OCI-M1 (cell line): Measurements from ENCODE around the gene PRSS12.
"Not testable (repeated sequence)": the region's sequence is repeated elsewhere in the genome, so short reads cannot be mapped to it uniquely, and the experiment has no call there.

Experiments
- DNase-seq: peaks from one replicate; lab custom pipeline; 2025; lab: John Stamatoyannopoulos, UW

The PRSS12 gene, protein sequence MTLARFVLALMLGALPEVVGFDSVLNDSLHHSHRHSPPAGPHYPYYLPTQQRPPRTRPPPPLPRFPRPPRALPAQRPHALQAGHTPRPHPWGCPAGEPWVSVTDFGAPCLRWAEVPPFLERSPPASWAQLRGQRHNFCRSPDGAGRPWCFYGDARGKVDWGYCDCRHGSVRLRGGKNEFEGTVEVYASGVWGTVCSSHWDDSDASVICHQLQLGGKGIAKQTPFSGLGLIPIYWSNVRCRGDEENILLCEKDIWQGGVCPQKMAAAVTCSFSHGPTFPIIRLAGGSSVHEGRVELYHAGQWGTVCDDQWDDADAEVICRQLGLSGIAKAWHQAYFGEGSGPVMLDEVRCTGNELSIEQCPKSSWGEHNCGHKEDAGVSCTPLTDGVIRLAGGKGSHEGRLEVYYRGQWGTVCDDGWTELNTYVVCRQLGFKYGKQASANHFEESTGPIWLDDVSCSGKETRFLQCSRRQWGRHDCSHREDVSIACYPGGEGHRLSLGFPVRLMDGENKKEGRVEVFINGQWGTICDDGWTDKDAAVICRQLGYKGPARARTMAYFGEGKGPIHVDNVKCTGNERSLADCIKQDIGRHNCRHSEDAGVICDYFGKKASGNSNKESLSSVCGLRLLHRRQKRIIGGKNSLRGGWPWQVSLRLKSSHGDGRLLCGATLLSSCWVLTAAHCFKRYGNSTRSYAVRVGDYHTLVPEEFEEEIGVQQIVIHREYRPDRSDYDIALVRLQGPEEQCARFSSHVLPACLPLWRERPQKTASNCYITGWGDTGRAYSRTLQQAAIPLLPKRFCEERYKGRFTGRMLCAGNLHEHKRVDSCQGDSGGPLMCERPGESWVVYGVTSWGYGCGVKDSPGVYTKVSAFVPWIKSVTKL

DNA sequence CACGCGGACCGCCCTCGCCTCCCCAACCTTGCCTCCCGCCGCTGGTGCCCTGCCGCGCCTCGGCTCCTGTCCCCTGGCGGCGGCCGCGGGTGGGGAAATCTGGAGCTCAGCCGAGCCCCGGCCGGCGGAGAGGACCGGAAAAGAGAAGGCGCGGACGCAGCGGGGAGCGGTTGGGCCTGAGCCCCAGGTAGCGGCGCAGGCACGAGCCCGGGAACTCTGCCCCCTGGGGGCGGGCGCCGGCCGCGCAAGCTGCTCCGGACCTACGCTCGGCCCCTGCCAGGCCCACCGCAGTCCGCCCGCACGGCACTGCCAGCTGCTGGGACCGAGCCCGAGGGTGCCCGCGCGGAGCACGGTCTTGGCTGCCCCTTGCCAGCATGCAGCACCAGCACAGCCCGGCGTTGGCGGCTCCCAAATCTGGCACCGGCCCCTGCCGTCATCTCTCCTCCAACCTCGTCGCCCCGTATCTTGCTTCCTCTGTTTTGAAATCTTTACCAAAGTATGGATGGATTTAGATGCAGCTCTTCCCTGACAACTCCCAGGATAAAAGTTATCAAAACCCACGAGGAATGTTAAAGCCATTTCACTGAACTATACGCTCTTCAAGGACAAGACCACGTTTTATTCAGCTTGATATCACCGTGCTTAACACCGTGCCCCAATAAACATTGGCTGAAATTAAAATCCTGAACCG lies at the start of gene PRSS12:
TSS of gene PRSS12 (minus strand) at position 161 of the 691 bp plus-strand sequence. CDS start 283 bp downstream, outside the sequence.
- no peak for DNase-seq

DNA sequence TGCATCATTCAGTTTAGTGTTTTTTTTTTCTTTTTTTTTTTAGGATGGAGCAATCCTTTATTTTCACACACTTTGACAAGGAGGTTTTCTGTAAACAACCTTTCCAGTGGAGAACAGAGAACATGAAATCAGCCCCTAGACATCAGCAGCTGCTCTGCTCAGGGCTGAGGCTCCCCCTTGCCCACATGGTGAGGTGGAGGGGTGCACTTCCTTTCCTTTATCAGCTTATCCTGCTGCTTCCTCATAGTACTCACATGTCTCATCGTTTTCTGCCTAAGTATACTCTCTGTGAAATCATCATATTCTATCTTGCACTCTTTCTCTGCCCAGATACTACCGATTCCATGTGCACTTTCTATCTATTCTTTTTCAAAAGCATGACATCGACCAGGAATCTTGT lies 47.6 kb upstream of the PRSS12 start:
- DNase-seq: peak; percentile 51

DNA sequence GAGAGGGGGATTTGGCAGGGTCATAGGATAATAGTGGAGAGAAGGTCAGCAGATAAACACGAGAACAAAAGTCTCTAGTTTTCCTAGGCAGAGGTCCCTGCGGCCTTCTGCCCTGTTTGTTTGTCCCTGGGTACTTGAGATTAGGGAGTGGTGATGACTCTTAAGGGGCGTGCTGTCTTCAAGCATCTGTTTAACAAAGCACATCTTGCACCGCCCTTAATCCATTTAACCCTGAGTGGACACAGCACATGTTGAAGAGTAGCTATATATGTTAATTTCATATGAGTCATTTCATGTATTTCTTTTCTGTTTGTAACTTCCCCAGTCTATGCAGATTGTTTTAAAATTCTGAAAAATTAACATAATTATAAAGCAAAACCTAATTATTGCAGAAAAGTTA lies 47.1 kb upstream of the PRSS12 start:
- DNase-seq: peak; percentile 12

DNA sequence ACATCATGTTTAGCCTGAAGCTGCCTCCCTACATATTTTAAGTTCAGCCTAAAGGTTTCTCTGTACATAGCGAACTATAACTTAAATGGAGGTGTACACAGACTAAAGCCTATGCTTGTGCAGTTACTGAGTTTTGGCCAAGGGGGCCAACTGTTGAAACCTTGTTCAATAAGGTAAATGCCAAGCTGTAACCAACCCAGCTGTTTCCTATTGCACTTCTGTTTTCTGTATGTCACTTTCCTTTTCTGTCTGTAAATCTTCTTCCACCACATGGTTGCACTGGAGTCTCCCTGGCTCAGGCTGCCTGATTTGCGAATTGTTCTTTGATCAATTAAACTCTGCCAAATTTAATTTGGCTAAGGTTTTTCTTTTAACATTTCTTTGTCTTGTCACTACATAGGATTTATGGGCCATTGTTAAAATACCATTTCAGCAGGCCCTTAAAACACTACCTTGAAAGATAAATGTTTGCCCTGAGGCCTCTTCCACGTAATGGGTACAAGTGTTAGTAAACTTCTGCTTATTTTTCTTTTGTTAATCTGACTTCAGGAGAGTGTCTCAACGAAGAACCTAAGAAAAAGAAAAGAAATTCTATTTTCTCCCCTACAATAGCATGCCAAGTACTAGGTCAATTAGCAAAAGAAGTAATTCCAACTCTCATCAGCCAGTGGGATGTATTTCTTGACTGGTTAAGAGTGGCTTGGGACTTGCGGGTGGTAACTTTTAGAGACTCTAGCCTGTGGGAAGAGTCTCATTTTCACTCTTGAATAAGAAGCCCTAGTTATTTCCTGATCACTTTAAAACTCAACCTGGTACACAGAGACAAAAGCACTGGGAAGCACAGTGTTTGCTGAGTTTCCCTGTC lies 45.7 kb upstream of the PRSS12 start:
- DNase-seq: peak; percentile 15

DNA sequence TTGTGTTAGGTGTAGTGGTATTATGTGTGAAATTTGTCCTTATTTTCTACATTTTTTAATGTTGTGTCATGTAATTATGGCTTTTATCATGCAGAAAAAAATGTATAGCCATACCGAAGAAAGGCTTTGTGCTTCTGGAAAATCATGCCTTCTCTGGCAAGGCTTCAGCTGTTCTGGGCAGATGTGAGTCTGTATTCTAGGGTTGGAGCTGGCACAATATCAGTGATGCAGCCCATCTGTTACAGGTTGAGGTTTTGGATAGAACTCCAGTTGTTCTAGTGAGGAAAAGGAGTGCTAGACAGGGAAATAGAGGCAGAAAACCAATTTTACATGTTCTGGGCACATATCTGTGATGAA lies 44.8 kb upstream of the PRSS12 start:
- no peak for DNase-seq

DNA sequence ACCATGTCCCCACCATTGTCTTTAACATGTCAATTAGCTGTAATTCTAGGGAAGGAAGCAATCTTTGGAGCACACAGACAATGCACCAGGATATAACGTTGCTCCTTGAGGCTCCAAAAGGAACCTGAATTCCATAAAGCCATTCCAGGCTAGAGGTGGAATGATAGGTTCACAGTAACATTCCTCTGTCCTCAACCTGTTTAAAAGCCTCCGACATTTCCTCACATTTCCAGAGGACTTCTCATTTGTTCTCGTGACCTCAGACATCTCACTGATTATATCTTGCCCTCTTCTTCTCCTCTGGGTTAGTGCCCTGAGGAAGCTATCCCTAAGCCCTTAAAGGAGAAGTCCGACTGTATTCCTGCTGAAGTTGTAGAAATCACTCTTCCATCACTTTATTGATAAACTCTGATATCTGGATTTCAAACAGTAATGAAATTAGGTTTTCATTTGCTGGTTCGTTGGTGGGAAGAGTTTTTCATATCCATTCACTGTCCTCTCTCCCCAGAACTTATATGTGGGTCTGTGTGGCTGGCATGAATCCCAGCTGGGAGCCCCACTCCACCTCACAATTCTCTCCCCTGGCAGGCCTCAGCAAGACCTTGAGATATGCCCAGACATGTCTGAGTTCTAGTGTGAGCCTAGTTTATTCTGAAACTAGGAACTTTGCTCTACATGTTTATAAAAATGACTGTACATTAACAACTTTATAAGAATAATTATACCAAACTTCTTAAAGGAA lies 44.2 kb upstream of the PRSS12 start:
- no peak for DNase-seq

DNA sequence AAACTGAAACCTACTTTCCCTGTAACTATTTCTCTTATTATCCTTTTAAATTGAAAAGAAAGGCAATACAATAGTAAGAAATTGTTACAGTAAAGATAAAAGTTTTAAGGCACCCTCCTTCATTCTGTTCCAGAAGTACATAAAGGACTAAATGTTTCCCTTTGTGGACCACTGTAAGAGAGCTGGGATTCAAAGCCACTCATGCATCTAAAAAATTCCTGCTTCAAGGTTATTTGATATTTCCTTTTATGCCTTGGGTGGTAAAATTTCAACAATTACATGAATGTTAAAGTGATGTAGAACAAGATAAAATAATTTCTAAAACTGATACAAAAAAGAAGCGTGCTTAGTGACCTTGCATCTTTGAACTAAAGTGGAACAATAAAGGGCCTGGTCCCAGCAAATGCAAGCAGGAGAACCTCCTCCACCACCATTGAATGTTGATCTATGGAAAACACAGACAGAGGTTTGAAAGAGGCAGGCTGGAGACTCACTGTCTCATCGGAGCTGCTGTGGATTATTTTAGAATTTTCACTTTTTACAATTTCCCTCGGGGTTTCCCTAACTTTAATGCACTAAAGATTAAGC lies 42.3 kb upstream of the PRSS12 start:
- no peak for DNase-seq

DNA sequence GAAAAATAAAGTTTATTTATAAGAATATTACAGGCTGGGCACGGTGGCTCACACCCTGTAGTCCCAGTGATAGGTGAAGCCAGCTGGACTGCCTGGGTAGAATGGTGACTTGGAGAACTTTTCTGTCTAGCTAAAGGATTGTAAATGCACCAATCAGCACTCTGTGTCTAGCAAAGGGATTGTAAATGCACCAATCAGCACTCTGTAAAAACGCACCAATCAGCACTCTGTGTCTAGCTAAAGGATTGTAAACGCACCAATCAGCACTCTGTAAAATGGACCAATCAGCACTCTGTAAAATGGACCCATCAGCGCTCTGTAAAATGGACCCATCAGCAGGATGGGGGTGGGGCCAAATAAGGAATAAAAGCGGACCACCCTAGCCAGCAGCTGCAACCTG lies 39.7 kb upstream of the PRSS12 start:
- DNase-seq: not testable (repeated sequence)

DNA sequence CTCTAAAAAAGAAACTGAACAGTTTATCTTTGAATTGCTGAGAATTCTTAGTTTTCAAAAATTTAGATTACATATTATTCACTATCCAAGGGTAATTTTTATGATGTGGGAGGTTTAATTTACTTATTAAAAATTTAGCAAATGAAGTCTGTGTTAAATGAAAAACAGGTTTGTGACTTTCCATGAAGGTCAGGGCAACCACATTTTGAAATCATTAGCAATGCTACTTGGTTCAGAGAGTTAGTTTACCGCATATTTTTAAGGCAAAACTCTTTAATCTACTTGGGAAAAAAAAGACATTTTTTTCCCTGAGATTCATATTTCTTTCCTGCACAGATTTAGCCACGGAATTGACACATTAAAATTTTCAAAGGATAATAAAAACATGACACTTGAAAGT lies 37.3 kb upstream of the PRSS12 start:
- no peak for DNase-seq

DNA sequence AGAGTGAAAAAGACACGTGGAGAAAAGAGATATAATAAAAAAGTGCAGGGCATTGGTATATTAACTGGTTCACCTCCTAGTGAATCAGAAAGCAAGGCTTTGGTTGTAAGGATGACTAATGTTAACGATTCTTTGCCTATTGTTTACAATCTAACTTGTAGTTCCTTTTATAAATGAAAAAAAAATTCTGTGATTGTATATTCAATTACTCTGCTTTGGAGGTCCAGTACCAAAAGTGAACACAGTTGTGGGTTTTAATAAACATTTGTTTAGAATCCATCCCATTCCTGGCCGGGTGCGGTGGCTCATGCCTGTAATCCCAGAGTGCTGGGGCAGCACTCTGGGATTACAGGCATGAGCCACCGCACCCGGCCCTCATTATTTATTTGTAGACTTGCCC lies 36.9 kb upstream of the PRSS12 start:
- DNase-seq: no peak

DNA sequence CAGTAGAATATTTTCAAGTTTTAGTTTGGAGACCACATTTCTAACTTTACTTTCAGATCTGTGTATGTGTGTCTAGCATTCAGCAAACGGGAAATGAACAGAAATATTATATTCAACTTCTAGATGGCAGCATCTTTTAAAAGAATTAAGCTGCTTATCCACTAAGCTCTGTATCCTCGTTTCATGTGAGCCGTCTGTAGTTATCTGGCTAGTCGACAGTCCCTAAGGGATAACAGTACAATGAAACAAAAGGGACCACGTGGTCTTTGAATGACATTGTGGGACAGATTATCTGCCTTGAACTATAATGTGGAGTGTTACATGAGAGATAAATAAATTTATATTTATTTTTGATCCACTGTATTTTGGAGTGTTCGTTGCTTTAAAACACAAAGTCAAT lies 35.8 kb upstream of the PRSS12 start:
- no peak for DNase-seq

DNA sequence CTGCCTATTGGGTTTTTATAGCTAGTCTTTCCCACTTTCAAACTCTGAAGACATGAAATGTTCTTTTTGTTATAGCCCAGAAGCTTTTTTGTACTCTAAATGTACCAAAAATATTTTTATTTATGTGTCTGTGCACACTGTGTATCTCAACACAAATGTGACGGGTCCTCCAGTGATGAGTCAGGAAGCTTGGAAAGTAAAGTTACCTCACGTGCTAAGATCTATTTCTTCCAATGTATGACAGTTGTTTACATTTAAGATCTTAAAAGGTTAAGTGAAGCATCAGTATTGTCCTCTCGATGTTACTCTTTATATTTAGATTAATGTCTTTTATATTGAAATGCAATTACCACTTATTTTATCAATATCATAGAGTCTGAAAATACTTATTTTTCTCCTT lies 29.1 kb upstream of the PRSS12 start:
- DNase-seq: no peak

DNA sequence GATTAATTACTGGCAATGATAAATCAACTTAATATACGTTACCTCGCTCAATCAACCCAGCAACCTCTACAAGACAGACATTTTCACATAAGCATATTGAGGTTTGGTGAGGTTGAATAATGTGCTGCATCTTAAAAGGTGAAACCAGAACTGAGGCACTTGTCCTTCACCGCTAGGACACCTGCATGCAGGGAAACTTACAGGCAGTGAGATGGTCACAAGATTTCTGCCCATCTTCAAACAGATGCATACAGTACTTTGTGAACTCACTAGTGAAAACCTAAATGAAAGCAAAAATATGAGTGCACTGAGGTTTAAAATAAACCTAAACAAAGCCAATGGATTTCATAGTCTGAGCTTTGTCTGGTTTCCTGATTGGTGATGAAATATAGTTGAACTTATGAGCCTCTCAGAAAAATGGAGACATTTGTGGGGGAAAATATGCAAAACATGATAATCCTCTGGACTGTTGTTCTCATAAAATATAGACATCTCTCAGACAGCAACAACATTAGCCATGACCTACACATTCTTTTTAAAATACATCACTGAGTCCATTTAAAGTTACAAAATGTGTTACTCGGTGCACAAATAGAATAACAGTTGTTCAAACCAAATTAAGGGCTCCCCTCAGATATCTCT lies 20.9 kb upstream of the PRSS12 start:
- no peak for DNase-seq

DNA sequence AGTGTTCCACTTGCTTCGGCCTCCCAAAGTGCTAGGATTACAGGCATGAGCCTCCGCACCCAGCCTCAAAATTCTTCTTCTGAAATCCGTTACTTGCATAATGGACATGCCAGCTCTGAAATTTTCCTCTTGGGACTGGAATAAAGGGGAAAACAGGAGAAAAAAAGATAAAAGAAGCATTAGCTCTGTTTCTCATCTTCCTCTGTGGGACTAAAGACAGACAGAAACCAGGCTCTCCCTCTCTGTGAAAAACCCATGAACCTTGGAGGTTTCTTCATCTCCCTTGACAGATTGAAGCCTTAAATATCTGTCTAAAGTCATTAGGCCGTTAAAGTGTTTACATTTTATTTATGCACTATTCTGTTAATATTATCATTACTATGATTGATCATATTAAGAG lies 19.4 kb upstream of the PRSS12 start:
- DNase-seq: no peak

DNA sequence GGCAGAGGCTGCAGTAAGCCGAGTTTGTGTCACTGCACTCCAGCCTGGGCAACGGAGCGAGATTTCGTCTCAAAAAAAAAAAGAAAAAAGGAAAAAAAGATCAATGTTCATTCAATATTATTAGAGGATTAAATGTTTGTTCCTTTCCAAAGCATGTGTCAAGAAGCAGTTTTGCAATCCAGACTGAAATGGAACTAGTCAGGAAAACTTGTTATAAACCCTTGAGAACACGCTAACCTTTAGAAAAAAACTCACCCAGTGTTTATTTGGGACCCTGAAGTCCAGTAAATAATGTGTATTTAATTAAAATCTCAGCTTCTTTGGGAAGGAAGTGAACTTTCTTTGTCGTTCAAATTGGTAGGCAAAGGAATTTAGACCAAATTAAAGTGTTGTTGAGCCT lies 16.4 kb upstream of the PRSS12 start:
- DNase-seq: no peak

DNA sequence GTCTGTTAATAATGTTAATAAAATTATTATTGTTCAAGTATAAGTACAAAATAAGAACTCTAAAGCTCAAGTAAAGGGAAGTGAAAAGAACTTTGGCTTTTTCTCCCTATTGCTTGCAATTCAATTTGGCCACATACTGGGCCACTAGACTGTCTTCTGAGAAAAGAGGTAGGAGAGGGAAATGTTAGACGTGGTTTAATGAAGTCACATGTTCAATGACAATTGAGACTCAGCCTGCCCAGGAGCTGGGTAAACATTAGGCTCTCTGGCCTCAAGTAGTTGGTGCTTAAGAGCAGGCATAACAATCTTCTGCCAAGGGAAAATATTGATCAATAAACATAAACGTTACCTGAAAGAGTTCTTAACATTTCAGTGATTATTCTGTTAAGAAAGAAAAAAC lies 15.1 kb upstream of the PRSS12 start:
- DNase-seq: no peak

DNA sequence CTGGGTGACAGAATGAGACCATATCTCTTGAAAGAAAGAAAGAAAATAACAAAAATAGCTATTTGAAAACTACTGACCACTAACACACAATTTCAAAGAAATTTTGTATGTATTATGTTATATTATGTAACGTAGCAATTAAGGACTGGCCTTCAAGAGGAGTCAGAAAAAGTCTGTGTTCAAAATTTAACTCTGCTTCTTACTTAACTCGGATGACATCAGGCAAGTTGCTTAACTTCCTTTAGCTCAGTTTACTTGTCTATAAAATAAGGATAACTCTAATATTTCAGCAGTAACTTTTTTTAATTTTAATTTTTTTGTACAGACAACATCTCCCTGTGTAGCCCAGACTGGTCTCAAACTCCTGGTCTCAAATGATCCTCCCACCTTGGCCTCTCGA lies 14.6 kb upstream of the PRSS12 start:
- no peak for DNase-seq

DNA sequence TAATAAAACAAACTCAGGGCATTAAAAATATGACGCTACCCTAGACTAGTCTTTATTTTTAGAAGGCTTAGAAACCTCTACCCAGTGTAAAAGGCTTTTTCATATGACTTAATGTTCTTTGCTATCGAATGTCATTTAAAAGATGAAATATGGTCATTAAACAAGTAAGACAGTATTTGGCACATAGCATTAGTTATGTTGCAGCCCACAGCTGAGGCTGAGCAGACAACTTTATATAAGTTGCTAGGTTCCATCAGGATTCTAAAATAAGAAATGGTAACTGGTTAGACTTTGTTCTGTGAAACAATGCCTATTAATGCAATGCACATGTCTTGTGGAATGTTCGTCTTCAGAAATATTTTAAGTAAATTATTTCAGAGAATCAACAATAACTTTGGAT lies 10.4 kb upstream of the PRSS12 start:
- no peak for DNase-seq

DNA sequence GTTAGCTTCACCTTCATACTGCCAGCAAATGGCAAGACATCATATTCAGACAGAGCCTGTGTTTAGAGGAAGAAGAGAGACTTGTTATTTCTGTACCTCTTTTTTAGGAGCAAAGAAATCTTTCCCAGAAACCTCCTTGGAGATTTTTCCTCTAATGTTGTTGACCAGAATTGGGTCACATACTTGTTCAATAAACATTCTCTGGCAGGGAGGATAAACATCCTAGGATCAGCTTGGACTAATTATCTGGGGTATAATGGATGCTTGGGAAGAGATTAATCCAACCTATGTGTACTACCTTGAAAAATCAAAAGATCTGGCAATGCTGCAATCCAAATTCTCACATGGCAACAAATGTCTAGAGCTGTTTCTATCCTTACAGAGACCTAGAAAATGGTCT lies 8.4 kb upstream of the PRSS12 start:
- no peak for DNase-seq

DNA sequence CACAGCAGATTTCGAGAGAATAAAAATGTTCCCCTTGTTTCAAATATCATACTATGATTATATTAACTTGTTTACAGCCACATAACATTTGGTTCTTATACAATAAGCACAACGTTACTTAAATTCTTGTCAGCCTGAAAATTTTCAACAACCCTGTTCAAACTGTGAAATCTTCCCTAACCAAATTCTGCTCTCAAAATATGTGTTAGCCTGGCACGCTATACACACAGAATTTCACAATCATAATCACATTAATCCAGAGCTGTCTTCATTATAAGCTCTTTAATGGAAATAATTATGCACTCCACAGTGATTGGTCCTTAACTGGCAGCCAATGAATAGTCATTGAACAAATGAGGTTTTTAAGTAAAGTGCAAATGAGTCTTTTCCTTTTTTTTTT lies 7.3 kb upstream of the PRSS12 start:
- no peak for DNase-seq
